Measurements from ENCODE around the gene WWOX. TPM values are rescaled to one million over a fixed set of nuclear protein-coding genes. Genes with fewer than 3 reads are reported as not detected.

WWOX gene
- total RNA-seq, 2 donors from 2014 or later, result 30.0 to 35.4 TPM

- H3K9me3 Mint-ChIP-seq, result no peaks in the 10 kb centered on the region
- no peak for TF ChIP-seq CTCF (conservative IDR thresholded peaks at IDR 0.05)
These were observed 192.2 kb downstream of the WWOX start for GRCh38 chr16:78291604-78292003.

GRCh38 chr16:78292086-78292843 is 192.8 kb downstream of the WWOX start:
- 70 to 100% methylated on average over 1 to 3 of the region's 4 CpGs for WGBS, 2 experiments (ENCODE audit: insufficient coverage in 1 of 2, insufficient read length in 1 of 2)
- Histone ChIP-seq H3K27ac (ENCODE audit: low read depth, low read length) (no peak overlapping the region), H3K9me3 (ENCODE audit: control insufficient read depth, low read length) (no peaks in the 10 kb centered on the region), H3K27me3 (ENCODE audit: control insufficient read depth, insufficient read depth, low read length, poor library complexity, severe bottlenecking) (no peaks in the 10 kb centered on the region), H3K36me3 (ENCODE audit: control insufficient read depth, insufficient read depth, low read length) (no peaks in the 10 kb centered on the region), H3K9ac (ENCODE audit: extremely low read depth, low read length, poor library complexity, severe bottlenecking) (no peak overlapping the region), H3K4me3 (ENCODE audit: low read length) (no peak overlapping the region), H3K4me1 (ENCODE audit: control insufficient read depth, insufficient read depth, low read length) (peaks cover 12% of the 10 kb centered on the region)
- TF ChIP-seq CTCF (conservative IDR thresholded peaks at IDR 0.05), result no peak
- no peaks in the 10 kb centered on the region for H3K36me3 Mint-ChIP-seq (ENCODE audit: low read depth)
- H3K4me1 Mint-ChIP-seq, result peaks cover 34% of the 10 kb centered on the region
- H3K27me3 Mint-ChIP-seq (ENCODE audit: insufficient read depth), result no peaks in the 10 kb centered on the region
- H3K4me3 Mint-ChIP-seq, result no peak overlapping the region
- no peak for DNase-seq
- H3K9me3 Mint-ChIP-seq, result no peaks in the 10 kb centered on the region
- H3K27ac Mint-ChIP-seq, result no peak overlapping the region

More at GRCh38 chr16:78291604-78292003, 192.2 kb downstream of the WWOX start:
- DNase-seq, result no peak
- peaks cover 30% of the 10 kb centered on the region for H3K4me1 Mint-ChIP-seq
- no peaks in the 10 kb centered on the region for H3K27me3 Mint-ChIP-seq (ENCODE audit: insufficient read depth)
- H3K36me3 ChIP-seq (ENCODE audit: control insufficient read depth, insufficient read depth, low read length), result no peaks in the 10 kb centered on the region
- no peak overlapping the region for H3K27ac Mint-ChIP-seq
- 91 to 96% methylated on average over 4 to 5 of the region's 5 CpGs for WGBS, 2 experiments (ENCODE audit: insufficient coverage in 1 of 2, insufficient read length in 1 of 2)
- H3K27ac ChIP-seq (ENCODE audit: low read depth, low read length), result no peak overlapping the region
- H3K4me1 ChIP-seq (ENCODE audit: control insufficient read depth, insufficient read depth, low read length), result peaks cover 12% of the 10 kb centered on the region
- H3K4me3 ChIP-seq (ENCODE audit: low read length), result no peak overlapping the region
- no peaks in the 10 kb centered on the region for H3K9me3 ChIP-seq (ENCODE audit: control insufficient read depth, low read length)
- no peak overlapping the region for H3K4me3 Mint-ChIP-seq
- H3K27me3 ChIP-seq (ENCODE audit: control insufficient read depth, insufficient read depth, low read length, poor library complexity, severe bottlenecking), result no peaks in the 10 kb centered on the region
- no peak overlapping the region for H3K9ac ChIP-seq (ENCODE audit: extremely low read depth, low read length, poor library complexity, severe bottlenecking)
- no peaks in the 10 kb centered on the region for H3K36me3 Mint-ChIP-seq (ENCODE audit: low read depth)

- peaks cover 34% of the 10 kb centered on the region for H3K4me1 Mint-ChIP-seq
- TF ChIP-seq CTCF (conservative IDR thresholded peaks at IDR 0.05), result no peak
These were observed 193.5 kb downstream of the WWOX start for GRCh38 chr16:78292844-78293380.

More at GRCh38 chr16:78292844-78293380, 193.5 kb downstream of the WWOX start:
- H3K27ac ChIP-seq (ENCODE audit: low read depth, low read length), result no peak overlapping the region
- Mint-ChIP-seq H3K27ac (no peak overlapping the region), H3K4me3 (no peak overlapping the region), H3K36me3 (ENCODE audit: low read depth) (no peaks in the 10 kb centered on the region), H3K9me3 (no peaks in the 10 kb centered on the region), H3K27me3 (ENCODE audit: insufficient read depth) (peaks cover under 1% of the 10 kb centered on the region)
- WGBS, 2 experiments (ENCODE audit: insufficient coverage in 1 of 2, insufficient read length in 1 of 2), result 80 to 96% methylated on average over 1 of the region's 1 CpG
- H3K4me3 ChIP-seq (ENCODE audit: low read length), result no peak overlapping the region
- no peaks in the 10 kb centered on the region for H3K36me3 ChIP-seq (ENCODE audit: control insufficient read depth, insufficient read depth, low read length)
- peaks cover 12% of the 10 kb centered on the region for H3K4me1 ChIP-seq (ENCODE audit: control insufficient read depth, insufficient read depth, low read length)
- no peaks in the 10 kb centered on the region for H3K27me3 ChIP-seq (ENCODE audit: control insufficient read depth, insufficient read depth, low read length, poor library complexity, severe bottlenecking)
- no peaks in the 10 kb centered on the region for H3K9me3 ChIP-seq (ENCODE audit: control insufficient read depth, low read length)
- no peak overlapping the region for H3K9ac ChIP-seq (ENCODE audit: extremely low read depth, low read length, poor library complexity, severe bottlenecking)
- DNase-seq, result no peak

Data from endodermal cell (in vitro differentiated cells).